HT1080 (cell line): Measurements from ENCODE around the gene SIAE. TPM values are rescaled to one million over a fixed set of nuclear protein-coding genes. Genes with fewer than 3 reads are reported as not detected.

ENCODE experiments used
- DNase-seq: peaks from one replicate; pipeline ENCODE4 v3.0.0-alpha.2; 2015; ENCODE audit warnings: low read depth
- total RNA-seq: library from RNA; depleted of rRNA; stranded (reverse); fragments of >200 nt; shearing (Covaris generic); gene quantifications from 2 replicates; pipeline ENCODE4 v1.2.3, GENCODE V29; 2014

Gene SIAE
- total RNA-seq, 1 experiment from 2014 or later: 5.5 TPM

- no peak for DNase-seq
Measured at GRCh38 chr11:124625504-124626168, 47.9 kb downstream of the SIAE start.

- no peak for DNase-seq
Measured at GRCh38 chr11:124623861-124624525, 49.5 kb downstream of the SIAE start.

- DNase-seq: peak; percentile 89
Measured at GRCh38 chr11:124622531-124623451, 50.7 kb downstream of the SIAE start, which contains the start of gene TBRG1. Gene TBRG1 (plus strand): TSS chr11:124622864. CDS start chr11:124623084, 220 bp downstream.

- DNase-seq: no peak
Measured at GRCh38 chr11:124618863-124619262, 54.7 kb downstream of the SIAE start.

- no peak for DNase-seq
Measured at GRCh38 chr11:124612567-124613246, 60.8 kb downstream of the SIAE start.

GRCh38 chr11:124612045-124612444, 61.5 kb downstream of the SIAE start:
- no peak for DNase-seq

- DNase-seq: no peak
Measured at GRCh38 chr11:124611064-124611463, 62.5 kb downstream of the SIAE start, which contains the start of gene PANX3. Gene PANX3 (plus strand): TSS chr11:124611428. CDS start chr11:124611557, 129 bp downstream.

GRCh38 chr11:124610295-124610694, 63.2 kb downstream of the SIAE start:
- no peak for DNase-seq

GRCh38 chr11:124608147-124608546, 65.4 kb downstream of the SIAE start:
- no peak for DNase-seq

- no peak for DNase-seq
Measured at GRCh38 chr11:124605719-124606118, 67.8 kb downstream of the SIAE start.

GRCh38 chr11:124602723-124603122, 70.8 kb downstream of the SIAE start:
- DNase-seq: peak; percentile 73

- DNase-seq: peak; percentile 99
Measured at GRCh38 chr11:124602193-124602592, 71.3 kb downstream of the SIAE start.

- no peak for DNase-seq
Measured at GRCh38 chr11:124600621-124601320, 72.8 kb downstream of the SIAE start.

GRCh38 chr11:124597626-124598025, 75.9 kb downstream of the SIAE start:
- no peak for DNase-seq

GRCh38 chr11:124595302-124595701, 78.2 kb downstream of the SIAE start:
- no peak for DNase-seq

- no peak for DNase-seq
Measured at GRCh38 chr11:124592627-124593026, 80.9 kb downstream of the SIAE start.

- DNase-seq: no peak
Measured at GRCh38 chr11:124591430-124591829, 82.1 kb downstream of the SIAE start.

- peak; percentile 50 for DNase-seq
Measured at GRCh38 chr11:124586238-124586860, 87.2 kb downstream of the SIAE start.

GRCh38 chr11:124584681-124585372, 88.7 kb downstream of the SIAE start:
- no peak for DNase-seq
